HG03064 (cell line): ENCODE data around the gene CDC42BPG.

Experiments used
- ATAC-seq: cut with Tn5 transposase; IDR thresholded peaks from one replicate; pipeline ENCODE4 v1.9.1; 2021; ENCODE audit warnings: low read depth; ENCODE audit not compliant: unreplicated experiment

Gene CDC42BPG

GRCh38 chr11:64879244-64879900, 34.9 kb upstream of the CDC42BPG start:
- ATAC-seq: peak; percentile 1

GRCh38 chr11:64878494-64879243, 34.2 kb upstream of the CDC42BPG start, which contains the start of gene EHD1:
EHD1 (minus strand) TSS chr11:64878621; CDS start chr11:64878464, 157 bp downstream.
- peak; percentile 52 for ATAC-seq

- ATAC-seq: no peak
Observed at GRCh38 chr11:64878223-64878493, 33.7 kb upstream of the CDC42BPG start.

- ATAC-seq: no peak
Observed at GRCh38 chr11:64877390-64878222, 33.2 kb upstream of the CDC42BPG start.

GRCh38 chr11:64876835-64877341, 32.4 kb upstream of the CDC42BPG start:
- ATAC-seq: no peak

GRCh38 chr11:64876229-64876750, 31.8 kb upstream of the CDC42BPG start:
- no peak for ATAC-seq

- no peak for ATAC-seq
Observed at GRCh38 chr11:64875369-64876228, 31.1 kb upstream of the CDC42BPG start.

- ATAC-seq: no peak
Observed at GRCh38 chr11:64874308-64875240, 30.1 kb upstream of the CDC42BPG start.

GRCh38 chr11:64872790-64873488, 28.5 kb upstream of the CDC42BPG start:
- ATAC-seq: no peak

GRCh38 chr11:64871492-64871891, 27.0 kb upstream of the CDC42BPG start:
- no peak for ATAC-seq

- no peak for ATAC-seq
Observed at GRCh38 chr11:64870893-64871466, 26.5 kb upstream of the CDC42BPG start.

- ATAC-seq: no peak
Observed at GRCh38 chr11:64870176-64870892, 25.9 kb upstream of the CDC42BPG start.

- no peak for ATAC-seq
Observed at GRCh38 chr11:64869571-64870175, 25.2 kb upstream of the CDC42BPG start.

GRCh38 chr11:64868904-64869570, 24.6 kb upstream of the CDC42BPG start:
- ATAC-seq: no peak

GRCh38 chr11:64867748-64868462, 23.5 kb upstream of the CDC42BPG start:
- no peak for ATAC-seq

GRCh38 chr11:64866173-64866491, 21.7 kb upstream of the CDC42BPG start:
- no peak for ATAC-seq
